C4-2B (cell line): ENCODE results near the gene LAD1.

Experiments
- H3K27ac ChIP-seq: fragments of 450-650 bp; 2 replicates; pipeline ENCODE4 v1.5.1; 2017
- CTCF ChIP-seq: fragments of 450-650 bp; conservative IDR thresholded peaks from 2 replicates; pipeline ENCODE4 v1.5.1; 2017; ENCODE audit warnings: mild to moderate bottlenecking
- ZFX ChIP-seq: fragments of 450-650 bp; IDR thresholded peaks from 2 replicates; pipeline ENCODE4 v1.6.1; 2017

LAD1 gene

GRCh38 chr1:201358596-201358995 is 40.5 kb downstream of the LAD1 start:
- H3K27ac ChIP-seq = no peak overlapping the region
- no peak for TF ChIP-seq CTCF
- TF ChIP-seq ZFX = no peak

GRCh38 chr1:201357636-201358348 is 41.3 kb downstream of the LAD1 start:
- TF ChIP-seq CTCF (no peak), ZFX (no peak)

GRCh38 chr1:201357211-201357610 is 41.9 kb downstream of the LAD1 start:
- no peak overlapping the region for H3K27ac ChIP-seq
- TF ChIP-seq CTCF (no peak), ZFX (no peak)

More at GRCh38 chr1:201357636-201358348, 41.3 kb downstream of the LAD1 start:
- no peak overlapping the region for H3K27ac ChIP-seq

- TF ChIP-seq CTCF (no peak), ZFX (no peak)
- no peak overlapping the region for H3K27ac ChIP-seq
Measured at GRCh38 chr1:201356701-201357100, 42.4 kb downstream of the LAD1 start.

- H3K27ac ChIP-seq = no peak overlapping the region
- TF ChIP-seq CTCF = no peak
- no peak for TF ChIP-seq ZFX
Measured at GRCh38 chr1:201356236-201356635, 42.9 kb downstream of the LAD1 start.

- H3K27ac ChIP-seq = no peak overlapping the region
- TF ChIP-seq ZFX (no peak), CTCF (no peak)
Measured at GRCh38 chr1:201355471-201355870, 43.7 kb downstream of the LAD1 start.

- H3K27ac ChIP-seq = no peak overlapping the region
- TF ChIP-seq ZFX (no peak), CTCF (no peak)
Measured at GRCh38 chr1:201354901-201355295, 44.2 kb downstream of the LAD1 start.
